Tibial artery (tissue), 4 donors: ENCODE results near the gene ANGEL2.

Experiments
- DNase-seq, 2 donors: peaks; one replicate each; pipeline ENCODE4 v3.0.0-alpha.2; 2019
- H3K27ac ChIP-seq, 2 donors: fragments of 200-600 bp; sonication (generic) in 1 of 2; 1 replicate in 1 of 2; 2 replicates in 1 of 2; pipeline ENCODE4 v1.5.1; 2018 to 2019; ENCODE audit warnings: mild to moderate bottlenecking in 1 of 2
- H3K27me3 ChIP-seq, 2 donors: fragments of 200-600 bp; sonication (generic) in 1 of 2; one replicate each; pipeline versions ENCODE4 v1.5.1 to v1.6.0; 2016 to 2019
- H3K36me3 ChIP-seq, 3 donors: fragments of 200-600 bp; sonication (generic) in 2 of 3; one replicate each; pipeline ENCODE4 v1.5.1; 2016 to 2019; ENCODE audit warnings: mild to moderate bottlenecking in 2 of 3
- H3K4me1 ChIP-seq, 4 donors: fragments of 200-600 bp; sonication (generic) in 2 of 4; 1 replicate in 3 of 4; 2 replicates in 1 of 4; pipeline ENCODE4 v1.5.1; 2016 to 2019
- H3K4me3 ChIP-seq, 2 donors: fragments of 200-600 bp; sonication (generic) in 1 of 2; 1 replicate in 1 of 2; 2 replicates in 1 of 2; pipeline ENCODE4 v1.5.1; 2018 to 2019; ENCODE audit warnings: mild to moderate bottlenecking in 2 of 2
- H3K9me3 ChIP-seq, 3 donors: fragments of 200-600 bp; sonication (generic) in 1 of 3; one replicate each; pipeline ENCODE4 v1.5.1; 2016 to 2019
- intact Hi-C: fragments of 100-400 bp; cut with DNase I; formaldehyde crosslinking; loops from one replicate; pipeline ENCODE4 v1.15.0; 2023; ENCODE audit warnings: low total_unique reads
- TF ChIP-seq, protein P1 (sequence below), 2 experiments: fragments of 200-600 bp in 1 of 2; fragments of 450-650 bp in 1 of 2; IDR thresholded peaks; one replicate each; pipeline ENCODE4 v1.5.1; 2017 to 2019; ENCODE audit warnings: antibody characterized with exemption in 2 of 2, mild to moderate bottlenecking in 1 of 2, moderate library complexity in 1 of 2

The ANGEL2 gene

DNA sequence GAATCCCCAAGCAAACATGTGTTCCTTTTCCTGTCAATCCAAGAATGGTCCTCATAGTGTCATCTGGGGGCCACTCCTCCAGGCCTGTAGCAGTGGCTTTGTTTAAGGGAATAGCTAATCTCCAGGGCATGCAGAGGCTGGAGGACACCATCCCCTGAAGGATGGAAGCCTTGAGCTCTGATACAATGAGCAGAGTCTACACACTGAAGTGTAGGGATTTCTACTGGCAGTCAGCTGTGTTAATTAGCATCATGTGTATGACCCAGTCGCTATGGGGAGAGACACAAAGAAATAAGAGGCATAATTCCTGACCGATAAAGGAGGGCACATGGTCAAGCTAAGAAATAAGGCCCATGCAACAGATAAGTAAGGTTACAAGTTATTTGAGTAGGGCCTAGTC, 29.1 kb downstream of the ANGEL2 start:
- peaks cover 0 to 11% (median 0%) of the 10 kb centered on the region in 4 donors for H3K4me1 ChIP-seq
- intact Hi-C loops = no loop called here
- no peak overlapping the region for H3K27ac ChIP-seq
- TF ChIP-seq, protein P1, sequence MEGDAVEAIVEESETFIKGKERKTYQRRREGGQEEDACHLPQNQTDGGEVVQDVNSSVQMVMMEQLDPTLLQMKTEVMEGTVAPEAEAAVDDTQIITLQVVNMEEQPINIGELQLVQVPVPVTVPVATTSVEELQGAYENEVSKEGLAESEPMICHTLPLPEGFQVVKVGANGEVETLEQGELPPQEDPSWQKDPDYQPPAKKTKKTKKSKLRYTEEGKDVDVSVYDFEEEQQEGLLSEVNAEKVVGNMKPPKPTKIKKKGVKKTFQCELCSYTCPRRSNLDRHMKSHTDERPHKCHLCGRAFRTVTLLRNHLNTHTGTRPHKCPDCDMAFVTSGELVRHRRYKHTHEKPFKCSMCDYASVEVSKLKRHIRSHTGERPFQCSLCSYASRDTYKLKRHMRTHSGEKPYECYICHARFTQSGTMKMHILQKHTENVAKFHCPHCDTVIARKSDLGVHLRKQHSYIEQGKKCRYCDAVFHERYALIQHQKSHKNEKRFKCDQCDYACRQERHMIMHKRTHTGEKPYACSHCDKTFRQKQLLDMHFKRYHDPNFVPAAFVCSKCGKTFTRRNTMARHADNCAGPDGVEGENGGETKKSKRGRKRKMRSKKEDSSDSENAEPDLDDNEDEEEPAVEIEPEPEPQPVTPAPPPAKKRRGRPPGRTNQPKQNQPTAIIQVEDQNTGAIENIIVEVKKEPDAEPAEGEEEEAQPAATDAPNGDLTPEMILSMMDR (IDR thresholded peaks at IDR 0.05) = no peak
- DNase-seq = no peak
- H3K9me3 ChIP-seq = no peaks in the 10 kb centered on the region
- H3K4me3 ChIP-seq = no peak overlapping the region
- H3K36me3 ChIP-seq = peaks cover 9 to 13% (median 13%) of the 10 kb centered on the region in 3 donors
- H3K27me3 ChIP-seq = no peaks in the 10 kb centered on the region

DNA sequence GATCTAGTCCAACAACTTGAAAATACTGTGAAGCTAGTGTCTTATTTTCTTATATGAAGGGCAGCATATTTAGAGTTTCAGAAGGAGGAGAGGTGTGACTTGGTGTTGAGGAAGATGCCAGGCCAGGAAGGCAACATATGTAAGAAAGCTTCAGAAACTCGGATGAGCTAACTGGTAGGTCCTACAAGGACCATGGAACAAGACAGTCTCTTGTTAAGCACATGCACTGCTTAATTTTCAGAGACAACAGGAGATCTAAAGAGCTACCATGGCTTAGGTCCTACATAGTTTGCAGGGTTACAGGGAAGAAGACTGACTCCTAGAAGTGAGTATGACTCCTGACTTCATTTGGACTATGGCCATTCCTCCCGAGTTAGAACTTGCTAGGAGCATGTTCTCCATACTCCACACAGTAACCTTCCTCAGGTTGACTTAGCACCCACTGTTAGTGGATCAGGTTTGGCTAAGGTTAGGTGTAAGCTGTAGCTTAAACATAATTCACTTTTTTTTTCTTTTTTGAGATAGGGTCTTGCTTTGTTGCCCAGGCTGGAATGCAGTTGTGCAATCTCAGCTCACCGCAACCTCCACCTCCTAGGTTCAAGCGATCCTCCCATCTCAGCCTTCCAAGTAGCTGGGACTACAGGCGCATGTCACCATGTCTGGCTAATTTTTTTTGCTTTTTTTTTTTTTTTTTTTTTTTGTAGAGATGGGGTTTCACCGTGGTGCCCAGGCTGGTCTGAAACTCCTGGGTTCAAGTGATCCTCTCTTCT, 31.0 kb downstream of the ANGEL2 start:
- intact Hi-C loops = no loop called here
- Histone ChIP-seq H3K27me3 (no peaks in the 10 kb centered on the region), H3K9me3 (no peaks in the 10 kb centered on the region), H3K36me3 (peaks cover 6 to 8% (median 7%) of the 10 kb centered on the region in 3 donors), H3K4me1 (peaks cover 0 to 16% (median 0%) of the 10 kb centered on the region in 4 donors), H3K4me3 (no peak overlapping the region), H3K27ac (no peak overlapping the region)
- TF ChIP-seq, protein P1 (IDR thresholded peaks at IDR 0.05) = no peak
- no peak for DNase-seq

DNA sequence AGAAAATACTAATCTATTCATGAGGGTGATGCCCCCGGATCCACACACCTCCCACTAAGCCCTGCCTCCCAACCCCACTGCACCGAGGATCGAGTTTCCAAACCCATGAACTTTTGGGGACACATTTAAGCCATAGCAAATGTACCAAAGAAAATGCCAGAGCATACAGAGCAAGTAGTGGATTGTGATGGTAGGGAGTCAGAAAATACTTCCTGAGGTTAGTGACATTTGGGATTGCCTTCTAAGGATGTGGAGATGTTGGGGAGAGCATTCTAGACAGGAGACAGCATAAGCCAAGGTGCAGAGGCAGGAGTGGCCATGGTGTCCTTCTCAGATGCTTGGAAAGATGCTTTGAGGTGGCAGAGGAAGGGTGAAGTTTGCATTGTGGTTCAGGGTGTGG, 32.2 kb downstream of the ANGEL2 start:
- Histone ChIP-seq H3K4me1 (peaks cover 0 to 16% (median 0%) of the 10 kb centered on the region in 4 donors), H3K36me3 (peaks cover 0 to 2% (median 0%) of the 10 kb centered on the region in 3 donors), H3K27me3 (no peaks in the 10 kb centered on the region), H3K9me3 (no peaks in the 10 kb centered on the region), H3K27ac (no peak overlapping the region), H3K4me3 (no peak overlapping the region)
- intact Hi-C loops = no loop called here
- no peak for DNase-seq
- TF ChIP-seq, protein P1 (IDR thresholded peaks at IDR 0.05) = no peak

DNA sequence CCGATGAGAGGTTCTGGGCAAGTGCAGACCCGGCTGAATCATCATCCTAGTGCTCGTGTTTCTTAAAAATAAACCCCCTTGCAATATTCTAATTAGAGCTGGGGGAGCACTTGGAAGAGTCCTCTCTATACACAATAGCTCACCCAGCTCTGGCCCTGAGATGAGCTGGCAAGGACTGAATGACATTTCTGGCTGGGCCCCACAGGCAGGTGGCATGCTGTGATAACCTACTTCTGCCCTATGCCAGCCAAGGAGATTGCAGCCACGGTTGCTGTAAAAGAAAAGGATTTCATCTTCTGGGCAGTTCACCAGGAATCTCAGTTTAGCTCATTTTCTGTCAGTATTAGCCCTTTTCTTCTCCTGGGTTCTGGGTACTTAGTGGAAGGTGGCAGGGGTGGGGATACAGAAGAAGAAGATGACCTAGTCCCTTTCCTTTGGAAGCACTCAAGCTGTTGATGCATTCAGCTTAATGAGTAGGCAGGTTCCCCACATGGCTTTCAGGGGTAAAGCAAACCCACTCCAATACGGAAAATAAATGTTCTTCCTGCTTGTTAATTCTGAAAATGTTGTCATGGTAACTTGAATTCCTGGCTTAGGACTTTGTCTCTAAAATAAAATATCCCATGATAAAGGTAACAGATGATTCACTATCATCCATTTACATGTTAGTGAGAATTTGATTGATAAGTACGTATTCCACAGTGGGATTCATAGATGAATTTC, 33.1 kb downstream of the ANGEL2 start:
- H3K36me3 ChIP-seq = no peaks in the 10 kb centered on the region
- no peak overlapping the region for H3K27ac ChIP-seq
- intact Hi-C loops = no loop called here
- H3K4me3 ChIP-seq = no peak overlapping the region
- H3K9me3 ChIP-seq = no peaks in the 10 kb centered on the region
- no peaks in the 10 kb centered on the region for H3K27me3 ChIP-seq
- DNase-seq = no peak
- TF ChIP-seq, protein P1 (IDR thresholded peaks at IDR 0.05) = no peak
- H3K4me1 ChIP-seq = peaks cover 0 to 16% (median 0%) of the 10 kb centered on the region in 4 donors

DNA sequence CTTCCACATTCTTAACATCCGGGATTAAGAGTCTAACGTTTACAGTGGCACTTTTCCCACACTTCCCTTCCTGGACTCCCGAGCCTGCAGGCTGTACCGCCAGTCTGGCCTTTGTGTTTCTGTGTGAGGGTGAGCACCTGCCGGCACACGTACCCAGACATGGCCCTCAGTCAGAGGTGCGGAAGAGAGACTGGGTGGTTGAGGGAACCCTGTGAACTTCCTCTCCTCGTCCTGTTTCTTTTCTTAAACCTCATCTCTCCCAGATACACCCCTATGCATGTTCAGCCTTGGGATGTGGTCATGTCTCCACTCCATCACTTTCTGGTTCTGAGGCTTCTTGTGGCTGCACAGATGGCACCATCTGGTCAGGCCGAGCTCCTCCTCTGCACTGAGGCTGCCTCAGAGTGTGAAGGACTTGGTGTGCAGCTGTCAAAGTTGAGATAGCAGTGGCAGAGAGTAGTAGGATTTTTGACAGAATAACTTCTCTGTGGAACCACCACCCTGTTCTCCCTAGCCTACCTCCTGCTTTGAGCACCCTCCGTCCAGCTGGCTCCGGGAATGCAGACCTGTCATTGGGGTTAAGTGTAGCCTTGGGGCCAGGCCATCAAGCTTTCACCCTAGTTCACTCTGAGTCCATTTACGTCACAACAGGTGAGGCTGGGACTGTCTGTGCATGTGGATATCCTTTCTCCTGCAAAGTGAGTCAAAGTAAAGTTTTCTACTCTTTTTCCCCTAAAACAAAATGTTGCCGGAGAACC, 33.9 kb downstream of the ANGEL2 start:
- no peaks in the 10 kb centered on the region for H3K27me3 ChIP-seq
- TF ChIP-seq, protein P1 (IDR thresholded peaks at IDR 0.05) = no peak
- no peak overlapping the region for H3K4me3 ChIP-seq
- intact Hi-C loops = no loop called here
- peaks cover 0 to 16% (median 0%) of the 10 kb centered on the region in 4 donors for H3K4me1 ChIP-seq
- no peaks in the 10 kb centered on the region for H3K9me3 ChIP-seq
- no peak overlapping the region for H3K27ac ChIP-seq
- no peak for DNase-seq
- peaks cover 0 to 3% (median 0%) of the 10 kb centered on the region in 3 donors for H3K36me3 ChIP-seq
